Globus pallidus (tissue), 1 donor: Measurements from ENCODE around the gene OR2C1.

Source experiments
- DNase-seq: peaks from one replicate; pipeline ENCODE4 v3.0.0-alpha.2; 2015; ENCODE audit warnings: low spot score

Gene OR2C1

DNA sequence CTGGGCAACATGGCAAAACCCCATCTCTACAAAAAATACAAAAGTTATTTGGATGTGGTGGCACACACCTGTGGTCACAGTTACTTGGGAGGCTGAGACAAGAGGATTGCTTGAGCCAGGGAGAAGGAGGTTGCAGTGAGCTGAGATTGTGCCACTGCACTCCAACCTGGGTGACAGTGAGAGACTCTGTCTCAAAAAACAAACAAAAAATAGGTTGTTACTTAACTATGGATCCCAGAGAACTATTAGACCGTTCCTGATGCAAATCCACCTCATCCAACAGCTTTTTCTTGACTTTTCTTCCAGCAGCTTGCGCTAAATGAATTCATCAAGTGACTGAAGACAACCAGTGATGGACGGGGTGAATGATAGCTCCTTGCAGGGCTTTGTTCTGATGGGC lies at the start of gene OR2C1:
Gene OR2C1, plus strand, starts transcription at position 301 of the 400 bp plus-strand sequence. Its CDS starts 52 bp downstream, at position 353.
- DNase-seq: no peak

GRCh38 chr16:3306078-3306477 lies 49.6 kb upstream of the OR2C1 start:
- no peak for DNase-seq

DNA sequence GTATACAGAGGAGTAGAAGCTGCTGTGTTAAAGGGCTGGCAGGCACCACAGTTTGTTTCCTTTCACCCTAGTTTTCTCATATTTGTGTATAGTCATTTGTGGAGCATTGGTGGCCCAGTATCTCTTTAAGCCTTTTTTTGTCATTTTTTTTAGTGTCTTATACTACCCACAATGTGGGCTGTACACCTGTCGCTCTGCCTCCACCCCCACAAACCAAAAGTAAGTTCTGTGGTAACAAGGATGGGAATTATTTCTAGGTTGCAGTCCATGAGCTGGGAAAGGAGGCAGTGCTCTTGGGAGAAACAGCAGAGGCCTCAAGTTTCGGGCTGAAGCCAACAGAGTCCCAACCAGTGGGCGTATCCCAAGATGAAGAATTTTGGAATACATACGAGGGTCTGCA lies 44.2 kb upstream of the OR2C1 start:
- DNase-seq: no peak

GRCh38 chr16:3317315-3317999 lies 38.2 kb upstream of the OR2C1 start:
- DNase-seq: no peak

GRCh38 chr16:3321816-3322215 lies 33.9 kb upstream of the OR2C1 start:
- DNase-seq: no peak

GRCh38 chr16:3327514-3327913 lies 28.2 kb upstream of the OR2C1 start:
- no peak for DNase-seq

- DNase-seq: no peak
Observed at GRCh38 chr16:3328104-3328503, 27.6 kb upstream of the OR2C1 start.

GRCh38 chr16:3328643-3329042 lies 27.0 kb upstream of the OR2C1 start:
- no peak for DNase-seq

- DNase-seq: no peak
Observed at GRCh38 chr16:3346041-3346440, 9.6 kb upstream of the OR2C1 start.

- DNase-seq: no peak
Observed at GRCh38 chr16:3347586-3347985, 8.1 kb upstream of the OR2C1 start.

DNA sequence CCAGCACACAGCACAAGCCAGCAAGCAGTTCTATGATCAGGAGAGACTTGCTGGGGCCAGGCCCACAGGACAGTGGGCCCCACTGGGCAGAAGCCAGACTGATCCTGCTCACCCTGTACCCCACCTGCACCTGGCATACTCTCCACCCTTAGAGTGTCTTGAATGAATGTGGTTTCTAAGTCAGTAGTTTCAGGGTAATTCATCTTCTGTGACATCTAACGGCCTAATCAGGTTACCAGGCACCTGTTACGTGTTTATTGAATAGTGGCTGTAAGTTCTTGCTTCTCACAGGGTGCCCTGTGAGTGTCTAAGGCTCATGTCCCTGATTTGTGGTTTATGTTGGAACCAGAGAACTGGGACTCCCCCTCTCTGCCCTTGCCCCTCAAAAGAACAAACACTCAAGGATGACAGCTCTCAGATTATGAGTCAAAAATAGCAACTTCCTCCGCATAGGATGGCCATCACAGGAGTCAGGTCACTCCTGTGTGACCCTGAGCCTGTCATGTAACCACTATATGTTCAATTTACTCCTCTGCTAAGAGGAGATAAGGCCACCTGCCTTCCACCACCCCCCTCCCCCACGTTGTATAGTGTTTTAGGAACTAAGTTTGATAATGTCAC lies 7.0 kb upstream of the OR2C1 start:
- DNase-seq: no peak

DNA sequence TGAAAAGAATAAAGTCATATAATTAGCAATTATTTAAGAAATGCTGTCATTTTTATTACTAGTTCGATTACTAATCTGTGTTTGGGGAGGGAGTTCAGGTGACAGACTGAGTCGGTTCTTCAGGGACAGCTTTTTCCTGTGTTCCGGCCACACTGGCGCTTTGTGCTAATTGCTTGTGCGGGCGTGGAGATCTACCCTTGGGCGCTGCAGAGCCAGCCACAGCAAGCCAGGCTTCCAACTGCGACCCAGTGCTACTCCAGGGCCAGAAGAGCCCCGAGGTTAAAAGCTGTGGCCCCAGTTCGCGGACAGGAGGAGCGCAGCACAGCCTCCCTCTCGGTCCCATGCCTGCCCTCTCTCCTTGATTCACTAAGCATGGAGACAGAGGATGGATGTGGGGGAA lies 6.5 kb upstream of the OR2C1 start:
- no peak for DNase-seq

GRCh38 chr16:3356118-3356517 lies 429 bp downstream of the OR2C1 start:
- DNase-seq: no peak

DNA sequence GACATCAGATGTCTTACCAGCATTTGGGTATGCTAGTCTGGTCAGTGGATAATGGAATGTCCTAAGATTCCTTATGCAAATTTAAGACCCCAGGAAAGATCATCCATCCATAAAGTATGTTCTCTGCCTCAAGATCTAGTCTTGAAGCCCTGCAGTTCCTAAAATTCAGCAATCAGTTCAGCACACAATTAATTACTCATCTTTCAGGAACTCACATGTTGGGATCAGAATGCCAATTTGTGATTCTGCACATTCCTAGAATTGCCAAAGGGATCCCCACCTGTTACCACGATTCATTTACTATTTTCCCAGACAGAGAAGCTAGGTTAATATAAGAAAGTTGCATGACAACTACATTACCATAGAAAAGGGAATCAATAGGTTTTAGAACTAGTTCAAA lies 3.2 kb downstream of the OR2C1 start:
- no peak for DNase-seq

- DNase-seq: no peak
Observed at GRCh38 chr16:3362931-3363330, 7.2 kb downstream of the OR2C1 start.

DNA sequence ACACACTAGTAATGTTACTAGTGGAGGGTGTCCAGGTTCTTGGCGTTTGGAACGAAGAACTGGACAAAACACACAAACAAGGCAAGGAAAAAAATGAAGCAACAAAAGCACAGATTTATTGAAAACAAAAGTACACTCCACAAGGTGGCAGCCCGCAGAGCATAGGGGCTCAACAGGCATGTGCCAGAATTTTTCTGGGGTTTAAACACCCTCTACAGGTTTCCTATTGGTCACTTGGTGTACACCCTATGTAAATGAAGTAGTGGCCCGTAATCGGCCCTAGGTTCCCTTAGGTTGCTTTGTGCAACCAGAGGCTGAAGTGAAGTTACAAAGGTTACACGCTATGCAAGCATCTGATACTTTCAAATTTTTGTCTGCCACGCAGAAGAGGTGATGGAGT lies 8.1 kb downstream of the OR2C1 start:
- DNase-seq: no peak

DNA sequence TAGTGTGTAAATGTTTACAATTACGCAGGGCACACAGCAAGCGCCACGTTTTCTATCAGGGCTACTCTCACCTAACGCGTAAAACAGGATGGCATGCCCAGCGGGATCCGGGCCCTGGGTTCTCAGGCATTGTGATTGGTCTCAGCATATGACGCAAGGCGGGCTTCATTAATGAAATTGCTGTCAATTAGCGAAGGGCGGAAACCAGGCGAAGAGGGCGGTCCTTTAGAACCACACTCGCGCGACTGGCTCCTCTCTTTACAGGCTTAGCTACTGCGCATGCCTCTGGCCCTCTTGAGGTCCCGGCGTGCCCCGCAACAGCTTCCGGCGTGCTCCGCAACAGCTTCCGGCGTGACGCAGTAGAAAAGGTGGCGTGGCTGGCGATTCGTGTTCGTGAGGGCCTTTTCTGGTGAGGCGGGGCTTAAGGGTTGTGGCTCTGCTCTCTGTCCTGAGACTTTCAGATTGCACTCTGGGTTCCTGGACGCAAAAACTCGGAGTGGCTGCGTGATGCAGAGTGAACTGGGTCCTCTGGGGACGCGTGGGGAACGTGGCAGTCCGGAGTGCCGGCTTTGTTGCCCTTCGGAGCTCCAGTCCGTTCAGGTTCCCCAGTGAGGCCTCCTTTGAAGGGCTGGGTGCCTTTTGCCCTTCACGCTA lies 9.2 kb downstream of the OR2C1 start:
- peak; percentile 90 for DNase-seq

DNA sequence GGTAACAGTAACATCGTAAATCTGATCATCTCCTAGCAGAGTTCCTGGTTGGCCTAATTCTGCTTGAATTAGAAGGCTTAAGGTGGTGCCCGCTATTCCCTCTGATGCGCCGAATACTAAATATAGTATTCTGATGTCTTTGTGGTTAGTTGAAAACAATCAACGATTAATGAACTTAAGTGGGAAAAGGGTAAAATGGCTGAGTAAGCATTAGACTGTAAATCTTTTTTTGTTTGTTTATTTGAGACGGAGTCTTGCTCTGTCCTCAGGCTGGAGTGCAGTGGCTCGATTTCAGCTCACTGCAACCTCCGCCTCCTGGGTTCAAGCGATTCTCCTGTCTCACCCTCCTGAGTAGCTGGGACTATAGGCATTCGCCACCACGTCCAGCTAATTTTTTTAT lies 13.4 kb downstream of the OR2C1 start:
- DNase-seq: no peak

DNA sequence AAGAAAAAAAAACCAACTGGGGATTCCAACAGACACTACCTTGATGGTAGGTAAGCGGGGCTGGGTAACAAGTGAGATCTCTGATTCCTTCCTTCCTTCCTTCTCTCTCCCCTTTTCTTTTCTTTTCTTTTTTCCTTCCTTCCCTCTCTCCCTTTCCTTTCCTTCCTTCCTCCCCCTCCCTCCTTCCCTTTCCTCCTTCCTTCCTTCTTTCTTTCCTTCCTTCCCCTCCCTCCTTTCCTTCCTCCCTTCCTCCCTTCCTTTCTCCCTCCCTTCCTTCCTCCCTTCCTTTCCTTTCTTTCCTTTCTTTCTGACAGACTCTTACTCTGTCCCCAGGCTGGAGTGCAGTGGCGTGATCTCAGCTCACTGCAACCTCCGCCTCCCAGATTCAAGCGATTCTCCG lies 20.0 kb downstream of the OR2C1 start:
- DNase-seq: no peak

DNA sequence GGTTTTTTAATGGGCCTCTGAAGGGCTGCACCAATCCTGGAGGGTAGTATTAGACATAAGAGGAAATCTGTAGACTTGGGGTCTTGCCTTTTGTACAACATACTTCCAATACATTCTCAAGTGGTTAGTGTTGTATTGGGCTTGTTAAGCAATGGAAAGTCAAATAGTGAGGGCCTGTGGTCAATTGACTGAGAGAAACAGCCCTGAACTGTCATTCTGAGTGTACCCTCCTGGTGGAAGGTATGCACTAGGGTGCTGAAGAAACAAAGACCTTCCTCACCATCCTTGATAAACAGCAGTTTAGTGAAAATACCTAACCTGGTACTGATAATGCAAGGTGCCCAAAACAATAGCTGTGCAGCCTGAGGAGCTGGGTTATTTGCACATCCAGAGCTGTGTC lies 22.2 kb downstream of the OR2C1 start:
- no peak for DNase-seq

GRCh38 chr16:3383045-3383448 lies 27.4 kb downstream of the OR2C1 start:
- no peak for DNase-seq

DNA sequence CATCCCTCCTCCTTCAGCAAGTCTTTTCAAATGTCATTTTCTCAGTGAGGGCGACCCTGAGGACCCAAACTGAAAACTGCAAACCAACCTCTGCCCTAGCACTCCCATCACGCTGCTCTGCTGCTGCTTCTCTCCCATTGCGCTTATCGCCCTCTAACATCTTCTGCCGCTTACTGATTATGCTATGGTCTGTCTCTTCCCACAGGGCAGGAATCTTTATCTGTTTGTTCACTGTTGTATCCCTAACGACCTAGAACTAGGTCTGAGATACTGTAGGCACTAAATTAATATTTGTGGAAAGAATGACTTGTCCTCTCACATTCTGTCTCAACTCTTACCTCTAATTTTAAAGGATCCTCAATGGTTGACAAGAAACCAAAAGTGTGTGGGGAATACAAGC lies 32.6 kb downstream of the OR2C1 start:
- no peak for DNase-seq

DNA sequence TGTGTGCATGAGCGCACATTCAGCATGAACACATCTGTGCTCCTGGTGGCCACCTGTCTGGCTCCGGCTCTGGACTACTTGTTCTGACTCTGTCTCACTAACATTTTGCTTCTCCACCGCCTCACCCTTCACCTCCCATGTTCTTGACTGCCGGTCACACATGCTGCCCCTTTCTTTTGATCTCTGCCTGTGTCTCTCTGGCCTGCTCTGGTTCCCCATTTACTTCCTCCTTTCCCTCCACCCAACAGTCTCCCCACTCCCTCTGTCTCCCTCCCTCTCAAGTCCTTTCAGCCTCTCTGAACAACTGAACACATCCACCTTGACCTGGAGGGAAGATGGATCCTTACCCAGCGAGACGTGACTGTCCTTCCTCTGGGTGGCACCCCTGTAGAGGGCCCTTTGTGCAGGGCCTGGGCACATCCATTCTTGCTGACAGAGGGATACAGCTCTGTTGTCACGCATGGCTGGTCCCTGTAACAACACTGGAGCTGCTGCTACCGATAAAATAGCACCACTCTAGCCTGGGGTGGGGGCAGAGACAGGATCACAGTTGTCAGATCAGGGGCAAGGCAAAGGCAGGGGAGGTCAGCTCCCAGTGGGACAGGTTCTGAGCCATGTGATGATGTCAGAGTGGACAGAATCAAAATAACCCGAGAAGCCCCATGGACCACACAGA lies 34.1 kb downstream of the OR2C1 start:
- no peak for DNase-seq
